Common myeloid progenitor, CD34-positive (primary cell): Measurements from ENCODE around the gene TMEM60.

Experiments used
- CTCF ChIA-PET: fragments of 350-600 bp; sonication (Branson Sonifier 250); formaldehyde crosslinking; loops from one replicate; lab custom pipeline; 2021; ENCODE audit warnings: antibody characterized with exemption; lab: Charles Lee
- POLR2A ChIA-PET: fragments of 350-600 bp; sonication (Branson Sonifier 250); formaldehyde crosslinking; loops from one replicate; lab custom pipeline; 2021; ENCODE audit warnings: antibody characterized with exemption; lab: Charles Lee
- DNase-seq, 3 donors: peaks; one replicate each; pipeline versions ENCODE4 v3.0.0 to v3.0.0-alpha.2; 2013
- H3K27ac ChIP-seq, 2 experiments: 1 replicate in 1 of 2; 2 replicates in 1 of 2; pipeline ENCODE4 v1.7.0; 2013; ENCODE audit warnings: inconsistent platforms in 2 of 2, low read length in 2 of 2, mild to moderate bottlenecking in 2 of 2, low read depth in 1 of 2, moderate library complexity in 1 of 2; ENCODE audit not compliant: severe bottlenecking in 2 of 2, insufficient read depth in 1 of 2, poor library complexity in 1 of 2
- H3K27me3 ChIP-seq, 5 experiments: replicated peaks in 2 of 5; 1 replicate in 3 of 5; 2 replicates in 2 of 5; pipeline versions ENCODE4 v1.6.1 to v1.7.0; 2013; ENCODE audit warnings: low read length in 4 of 5, mild to moderate bottlenecking in 2 of 5, moderate library complexity in 2 of 5, inconsistent platforms in 1 of 5; ENCODE audit not compliant: insufficient read depth in 5 of 5, control insufficient read depth in 4 of 5
- H3K36me3 ChIP-seq, 4 experiments: 1 replicate in 2 of 4; 2 replicates in 2 of 4; pipeline versions ENCODE4 v1.6.1 to v1.7.0; 2013; ENCODE audit warnings: low read length in 3 of 4, control low read depth in 1 of 4, mild to moderate bottlenecking in 1 of 4; ENCODE audit not compliant: control insufficient read depth in 4 of 4, insufficient read depth in 4 of 4
- H3K4me1 ChIP-seq, 4 experiments: 1 replicate in 3 of 4; 2 replicates in 1 of 4; pipeline versions ENCODE4 v1.6.1 to v1.7.1; 2013; ENCODE audit warnings: low read length in 3 of 4, mild to moderate bottlenecking in 3 of 4, control low read depth in 1 of 4, inconsistent platforms in 1 of 4, moderate library complexity in 1 of 4; ENCODE audit not compliant: control insufficient read depth in 4 of 4, insufficient read depth in 4 of 4; ENCODE audit errors: control extremely low read depth in 1 of 4
- H3K4me3 ChIP-seq, 7 experiments: 1 replicate in 4 of 7; 2 replicates in 3 of 7; pipeline versions ENCODE4 v1.5.1 to v1.7.0; 2013; ENCODE audit warnings: mild to moderate bottlenecking in 7 of 7, low read length in 6 of 7, moderate library complexity in 6 of 7, inconsistent platforms in 2 of 7, low read depth in 2 of 7, control low read depth in 1 of 7; ENCODE audit not compliant: insufficient read depth in 4 of 7, control insufficient read depth in 1 of 7; ENCODE audit errors: extremely low read depth in 1 of 7
- H3K9me3 ChIP-seq, 5 experiments: 1 replicate in 4 of 5; 2 replicates in 1 of 5; pipeline versions ENCODE4 v1.6.1 to v1.7.1; 2013; ENCODE audit warnings: low read length in 4 of 5, mild to moderate bottlenecking in 2 of 5, inconsistent platforms in 1 of 5, low read depth in 1 of 5, moderate library complexity in 1 of 5; ENCODE audit not compliant: control insufficient read depth in 4 of 5, insufficient read depth in 2 of 5; ENCODE audit errors: control extremely low read depth in 1 of 5
- WGBS: methylation state at CpG from one replicate; pipeline ENCODE4 v1.1.5; 2013; ENCODE audit not compliant: insufficient coverage; 5-methylcytosine and 5-hydroxymethylcytosine counted together

TMEM60 gene

GRCh38 chr7:77752016-77752415 lies 46.2 kb downstream of the TMEM60 start:
- DNase-seq, result peak; percentile 93 to 99 (median 98)
- peaks cover 24 to 43% (median 39%) of the 10 kb centered on the region in 4 experiments for H3K4me1 ChIP-seq
- H3K36me3 ChIP-seq, result peaks cover 2 to 10% (median 7%) of the 10 kb centered on the region in 4 experiments
- no CpG with 5 or more reads among the region's 2 CpGs for WGBS
- H3K27me3 ChIP-seq, result no peaks in the 10 kb centered on the region
- H3K9me3 ChIP-seq, result peaks cover 0 to 3% (median 0%) of the 10 kb centered on the region in 5 experiments
- POLR2A ChIA-PET, result interaction anchor here (1.2 kb wide), 1 partner anchor 37 kb away, joined by 3 read pairs; no protein-coding TSS in a partner anchor
- peak overlapping the region in 3 of 7 experiments; percentile 32 to 55 (median 49) for H3K4me3 ChIP-seq
- CTCF ChIA-PET, result interaction anchor here (1.0 to 6.3 kb wide), 6 partner anchors 10 to 93 kb away, joined by 3 to 69 read pairs (median 4); partner anchors contain the start of gene RSBN1L
- peak overlapping the region; percentile 69 to 83 for H3K27ac ChIP-seq

- H3K9me3 ChIP-seq, result peaks cover 0 to 3% (median 0%) of the 10 kb centered on the region in 5 experiments
- no peak overlapping the region for H3K4me3 ChIP-seq
- H3K36me3 ChIP-seq, result peaks cover 5 to 19% (median 9%) of the 10 kb centered on the region in 4 experiments
- DNase-seq, result no peak
- no peaks in the 10 kb centered on the region for H3K27me3 ChIP-seq
- 50% methylated on average over 1 of the region's 1 CpG for WGBS
- ChIA-PET CTCF (interaction anchor here (0.6 to 1.2 kb wide), 4 partner anchors 11 to 52 kb away, joined by 3 to 4 read pairs (median 3); partner anchors contain the start of gene RSBN1L), POLR2A (no interaction called here)
- H3K27ac ChIP-seq, result no peak overlapping the region
- H3K4me1 ChIP-seq, result peaks cover 8 to 23% (median 19%) of the 10 kb centered on the region in 4 experiments
These were observed 50.5 kb downstream of the TMEM60 start for GRCh38 chr7:77747718-77748117.

GRCh38 chr7:77747178-77747577 lies 51.1 kb downstream of the TMEM60 start:
- Histone ChIP-seq H3K27ac (no peak overlapping the region), H3K4me1 (peaks cover 5 to 18% (median 14%) of the 10 kb centered on the region in 4 experiments), H3K4me3 (no peak overlapping the region), H3K36me3 (peaks cover 5 to 19% (median 11%) of the 10 kb centered on the region in 4 experiments), H3K9me3 (peaks cover 0 to 3% (median 0%) of the 10 kb centered on the region in 5 experiments), H3K27me3 (no peaks in the 10 kb centered on the region)
- WGBS, result 96% methylated on average over 2 of the region's 2 CpGs
- CTCF ChIA-PET, result interaction anchor here (0.6 to 1.3 kb wide), 5 partner anchors 10 to 51 kb away, joined by 3 to 4 read pairs (median 3); partner anchors contain the start of gene RSBN1L
- no peak for DNase-seq
- POLR2A ChIA-PET, result no interaction called here

- Histone ChIP-seq H3K27me3 (no peaks in the 10 kb centered on the region), H3K4me1 (peaks cover 4 to 15% (median 12%) of the 10 kb centered on the region in 4 experiments), H3K4me3 (no peak overlapping the region), H3K36me3 (peaks cover 5 to 19% (median 11%) of the 10 kb centered on the region in 4 experiments), H3K9me3 (peaks cover 0 to 3% (median 0%) of the 10 kb centered on the region in 5 experiments), H3K27ac (no peak overlapping the region)
- POLR2A ChIA-PET, result no interaction called here
- CTCF ChIA-PET, result interaction anchor here (0.9 to 1.4 kb wide), 6 partner anchors 10 to 95 kb away, joined by 3 to 4 read pairs (median 3); partner anchors contain the start of gene RSBN1L
- no peak for DNase-seq
- no CpG with 5 or more reads among the region's 2 CpGs for WGBS
These were observed 51.4 kb downstream of the TMEM60 start for GRCh38 chr7:77746824-77747165.

GRCh38 chr7:77746164-77746823 lies 51.9 kb downstream of the TMEM60 start:
- Histone ChIP-seq H3K9me3 (peaks cover 0 to 3% (median 0%) of the 10 kb centered on the region in 5 experiments), H3K27ac (no peak overlapping the region), H3K36me3 (peaks cover 5 to 19% (median 11%) of the 10 kb centered on the region in 4 experiments), H3K27me3 (no peaks in the 10 kb centered on the region), H3K4me3 (no peak overlapping the region), H3K4me1 (peaks cover 0 to 10% (median 7%) of the 10 kb centered on the region in 4 experiments)
- POLR2A ChIA-PET, result no interaction called here
- 98% methylated on average over 5 of the region's 6 CpGs for WGBS
- CTCF ChIA-PET, result interaction anchor here (0.9 to 1.6 kb wide), 7 partner anchors 9 to 94 kb away, joined by 3 to 4 read pairs (median 3); partner anchors contain the start of gene RSBN1L
- DNase-seq, result no peak

GRCh38 chr7:77745746-77746145 lies 52.5 kb downstream of the TMEM60 start:
- no peak overlapping the region for H3K27ac ChIP-seq
- ChIA-PET POLR2A (no interaction called here), CTCF (interaction anchor here (0.6 to 1.6 kb wide), 5 partner anchors 9 to 94 kb away, joined by 3 to 4 read pairs (median 3); no protein-coding TSS in a partner anchor)
- no peaks in the 10 kb centered on the region for H3K27me3 ChIP-seq
- WGBS, result 95% methylated on average over 3 of the region's 4 CpGs
- H3K4me3 ChIP-seq, result no peak overlapping the region
- H3K36me3 ChIP-seq, result peaks cover 5 to 19% (median 11%) of the 10 kb centered on the region in 4 experiments
- H3K4me1 ChIP-seq, result peaks cover 0 to 4% (median 2%) of the 10 kb centered on the region in 4 experiments
- H3K9me3 ChIP-seq, result peaks cover 0 to 3% (median 0%) of the 10 kb centered on the region in 5 experiments
- no peak for DNase-seq
